CD4-positive, alpha-beta T cell treated with Interferon gamma for 1 hour (primary cell): ENCODE data around the gene ATP6V0B.

Experiments
- DNase-seq: peaks from one replicate; pipeline ENCODE4 v3.0.0-alpha.2; 2020

The ATP6V0B gene

GRCh38 chr1:43985984-43986595 lies 11.3 kb downstream of the ATP6V0B start:
- no peak for DNase-seq

GRCh38 chr1:43986712-43987111 lies 12.0 kb downstream of the ATP6V0B start:
- DNase-seq = no peak

GRCh38 chr1:43987159-43987902 lies 12.6 kb downstream of the ATP6V0B start:
- DNase-seq = no peak

- no peak for DNase-seq
Measured at GRCh38 chr1:43990271-43991199, 15.8 kb downstream of the ATP6V0B start.

GRCh38 chr1:43991200-43991475 lies 16.4 kb downstream of the ATP6V0B start:
- DNase-seq = no peak

- peak; percentile 75 for DNase-seq
Measured at GRCh38 chr1:43991476-43992231, 16.9 kb downstream of the ATP6V0B start, which contains the start of gene CCDC24. Gene CCDC24, plus strand, starts transcription at chr1:43991599. Its CDS starts 280 bp downstream, at chr1:43991879.

GRCh38 chr1:43992232-43992995 lies 17.7 kb downstream of the ATP6V0B start:
- no peak for DNase-seq

- no peak for DNase-seq
Measured at GRCh38 chr1:43993206-43993914, 18.6 kb downstream of the ATP6V0B start.

- DNase-seq = no peak
Measured at GRCh38 chr1:43994071-43994470, 19.3 kb downstream of the ATP6V0B start.

- DNase-seq = no peak
Measured at GRCh38 chr1:43994794-43995790, 20.3 kb downstream of the ATP6V0B start.

- DNase-seq = no peak
Measured at GRCh38 chr1:43995984-43996732, 21.4 kb downstream of the ATP6V0B start.

- DNase-seq = no peak
Measured at GRCh38 chr1:43996733-43997115, 22.0 kb downstream of the ATP6V0B start.

GRCh38 chr1:43997295-43997999 lies 22.7 kb downstream of the ATP6V0B start:
- DNase-seq = no peak

GRCh38 chr1:43998000-43998378 lies 23.2 kb downstream of the ATP6V0B start:
- no peak for DNase-seq

- DNase-seq = no peak
Measured at GRCh38 chr1:43999455-43999854, 24.7 kb downstream of the ATP6V0B start.

GRCh38 chr1:44000122-44000665 lies 25.4 kb downstream of the ATP6V0B start:
- no peak for DNase-seq

- no peak for DNase-seq
Measured at GRCh38 chr1:44002165-44002564, 27.4 kb downstream of the ATP6V0B start.

- DNase-seq = no peak
Measured at GRCh38 chr1:44002606-44003157, 27.9 kb downstream of the ATP6V0B start.
